ENCODE data around the gene IQCH.

DNA sequence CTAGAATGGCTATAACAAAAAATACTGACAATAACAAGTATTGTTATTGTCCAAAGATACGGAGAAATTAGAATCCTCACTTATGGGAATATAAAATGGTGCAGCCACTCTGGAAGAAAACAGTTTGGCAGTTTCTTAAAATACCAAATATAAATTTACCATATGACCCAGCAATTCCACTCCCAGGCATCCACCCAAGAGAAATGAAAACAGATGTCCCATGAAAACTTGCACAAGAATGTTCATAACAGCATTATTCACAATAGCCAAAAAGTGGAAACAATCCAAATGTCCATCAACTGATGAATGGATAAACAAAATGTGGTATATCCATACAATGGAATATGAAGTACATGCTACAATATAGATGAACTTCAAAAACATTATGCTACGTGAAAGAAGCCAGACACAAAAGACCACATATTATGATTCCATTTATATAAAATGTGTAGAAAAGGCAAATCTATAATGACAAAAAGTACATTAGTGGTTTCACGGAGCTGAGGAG is 9.6 kb upstream of the IQCH start:
- TF ChIP-seq SUZ12 (IDR thresholded peaks at IDR 0.05; ENCODE audit: extremely low read depth, insufficient read depth, insufficient read length): no peak
- TF ChIP-seq YY1 (IDR thresholded peaks at IDR 0.05; ENCODE audit: insufficient read depth, insufficient read length): no peak

Data from NT2/D1 (cell line).